ENCODE data around the gene TMEM143.

The TMEM143 gene

GRCh38 chr19:48355365-48355954 lies 8.3 kb downstream of the TMEM143 start:
- no peak for DNase-seq

- DNase-seq = no peak
These were observed 9.3 kb downstream of the TMEM143 start for GRCh38 chr19:48354332-48354992.

- DNase-seq = no peak
These were observed 10.1 kb downstream of the TMEM143 start for GRCh38 chr19:48353677-48354076.

GRCh38 chr19:48351341-48351752 lies 12.4 kb downstream of the TMEM143 start:
- peak; percentile 36 to 82 (median 68) for DNase-seq

GRCh38 chr19:48350856-48351255 lies 12.9 kb downstream of the TMEM143 start:
- no peak for DNase-seq

GRCh38 chr19:48348737-48349136 lies 15.0 kb downstream of the TMEM143 start:
- no peak for DNase-seq

- DNase-seq = no peak
These were observed 15.7 kb downstream of the TMEM143 start for GRCh38 chr19:48348045-48348444.

GRCh38 chr19:48346191-48346590 lies 17.5 kb downstream of the TMEM143 start:
- DNase-seq = no peak

GRCh38 chr19:48344892-48345291 lies 18.8 kb downstream of the TMEM143 start:
- no peak for DNase-seq

GRCh38 chr19:48342841-48343540 lies 20.7 kb downstream of the TMEM143 start:
- no peak for DNase-seq

- DNase-seq = no peak
These were observed 21.4 kb downstream of the TMEM143 start for GRCh38 chr19:48342414-48342738.

- DNase-seq = no peak
These were observed 22.0 kb downstream of the TMEM143 start for GRCh38 chr19:48341515-48342413.

- no peak for DNase-seq
These were observed 22.7 kb downstream of the TMEM143 start for GRCh38 chr19:48340995-48341394.

- no peak for DNase-seq
These were observed 24.8 kb downstream of the TMEM143 start for GRCh38 chr19:48338802-48339503.

- no peak for DNase-seq
These were observed 25.4 kb downstream of the TMEM143 start for GRCh38 chr19:48338253-48338755.

GRCh38 chr19:48333467-48334384 lies 30.0 kb downstream of the TMEM143 start:
- peak; percentile 83 to 97 (median 89) for DNase-seq

- DNase-seq = peak; percentile 84 to 100 (median 96)
These were observed 30.9 kb downstream of the TMEM143 start for GRCh38 chr19:48332662-48333466.

- DNase-seq = no peak
These were observed 31.4 kb downstream of the TMEM143 start for GRCh38 chr19:48332351-48332661.

GRCh38 chr19:48330012-48330681 lies 33.6 kb downstream of the TMEM143 start:
- peak; percentile 64 to 97 (median 83) for DNase-seq

Measured in T-helper 2 cell (primary cell).